ENCODE results near the gene CIAO2B. TPM values are rescaled to one million over a fixed set of nuclear protein-coding genes. Genes with fewer than 3 reads are reported as not detected.
A peak's percentile ranks its signal among the peaks of the same experiment; 100 is the strongest.
"Not testable (repeated sequence)": the region's sequence is repeated elsewhere in the genome, so short reads cannot be mapped to it uniquely, and the experiment has no call there.

CIAO2B gene
- total and polyA plus RNA-seq, 9 donors: 89.1 to 115 (median 94.2) TPM

- Histone ChIP-seq H3K4me3 (ENCODE audit: low read length) (no peak overlapping the region), H3K27ac (ENCODE audit: low read length) (no peak overlapping the region), H3K27me3 (ENCODE audit: control insufficient read depth, insufficient read depth, low read length) (peaks cover 6% of the 10 kb centered on the region), H3K9me3 (replicated peaks; ENCODE audit: control insufficient read depth, low read depth, low read length) (no peaks in the 10 kb centered on the region), H3K36me3 (ENCODE audit: control insufficient read depth, insufficient read depth, low read length) (peaks cover 61% of the 10 kb centered on the region), H3K4me1 (ENCODE audit: control insufficient read depth, insufficient read depth, low read length) (peaks cover 7% of the 10 kb centered on the region)
- 96% methylated on average over 5 of the region's 5 CpGs for WGBS (ENCODE audit: insufficient coverage)
- no peak for DNase-seq
Measured at GRCh38 chr16:66942981-66943380, 8.8 kb upstream of the CIAO2B start.

DNA sequence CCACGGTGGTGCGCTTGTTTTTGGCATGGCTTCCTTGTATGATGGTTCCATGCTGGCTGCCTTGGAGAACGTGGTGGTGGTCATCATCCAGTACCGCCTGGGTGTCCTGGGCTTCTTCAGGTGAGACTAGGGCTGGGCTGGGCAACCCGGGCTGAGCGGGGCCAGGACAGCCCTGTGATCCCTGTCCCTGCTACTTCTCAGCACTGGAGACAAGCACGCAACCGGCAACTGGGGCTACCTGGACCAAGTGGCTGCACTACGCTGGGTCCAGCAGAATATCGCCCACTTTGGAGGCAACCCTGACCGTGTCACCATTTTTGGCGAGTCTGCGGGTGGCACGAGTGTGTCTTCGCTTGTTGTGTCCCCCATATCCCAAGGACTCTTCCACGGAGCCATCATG lies 6.0 kb upstream of the CIAO2B start:
- Histone ChIP-seq H3K27ac (ENCODE audit: low read length) (no peak overlapping the region), H3K4me1 (ENCODE audit: control insufficient read depth, insufficient read depth, low read length) (peaks cover 13% of the 10 kb centered on the region), H3K4me3 (ENCODE audit: low read length) (no peak overlapping the region), H3K27me3 (ENCODE audit: control insufficient read depth, insufficient read depth, low read length) (no peaks in the 10 kb centered on the region), H3K9me3 (replicated peaks; ENCODE audit: control insufficient read depth, low read depth, low read length) (no peaks in the 10 kb centered on the region), H3K36me3 (ENCODE audit: control insufficient read depth, insufficient read depth, low read length) (peaks cover 69% of the 10 kb centered on the region)
- 97% methylated on average over 16 of the region's 16 CpGs for WGBS (ENCODE audit: insufficient coverage)
- DNase-seq: no peak

- Histone ChIP-seq H3K4me3 (ENCODE audit: low read length) (no peak overlapping the region), H3K9me3 (replicated peaks; ENCODE audit: control insufficient read depth, low read depth, low read length) (no peaks in the 10 kb centered on the region), H3K27me3 (ENCODE audit: control insufficient read depth, insufficient read depth, low read length) (no peaks in the 10 kb centered on the region), H3K36me3 (ENCODE audit: control insufficient read depth, insufficient read depth, low read length) (peaks cover 69% of the 10 kb centered on the region), H3K4me1 (ENCODE audit: control insufficient read depth, insufficient read depth, low read length) (peaks cover 17% of the 10 kb centered on the region), H3K27ac (ENCODE audit: low read length) (no peak overlapping the region)
- DNase-seq: no peak
Measured at GRCh38 chr16:66939366-66939765, 5.2 kb upstream of the CIAO2B start.

DNA sequence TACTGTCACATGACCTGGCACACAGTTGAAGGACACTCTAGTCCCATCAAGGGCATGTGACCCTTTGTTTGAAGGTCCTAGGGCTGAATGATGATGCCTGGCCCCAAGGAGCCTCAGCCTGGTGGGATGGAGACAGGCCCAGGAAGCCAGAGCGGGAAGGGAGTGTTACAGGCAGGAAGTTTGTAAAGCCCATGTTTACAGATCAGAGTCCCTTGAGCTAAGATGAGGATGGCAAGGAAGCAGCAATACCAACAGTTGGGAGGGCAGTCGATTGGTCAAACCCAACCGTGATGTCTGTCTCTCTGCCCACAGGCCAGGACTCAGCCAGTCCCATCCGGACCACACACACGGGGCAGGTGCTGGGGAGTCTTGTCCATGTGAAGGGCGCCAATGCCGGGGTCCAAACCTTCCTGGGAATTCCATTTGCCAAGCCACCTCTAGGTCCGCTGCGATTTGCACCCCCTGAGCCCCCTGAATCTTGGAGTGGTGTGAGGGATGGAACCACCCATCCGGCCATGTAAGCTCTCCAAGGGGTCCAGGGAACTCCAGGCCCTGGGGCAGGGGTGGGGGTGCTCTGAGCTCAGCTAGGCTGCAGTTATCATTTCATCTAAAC lies 3.6 kb upstream of the CIAO2B start:
- DNase-seq: no peak
- Histone ChIP-seq H3K27ac (ENCODE audit: low read length) (no peak overlapping the region), H3K36me3 (ENCODE audit: control insufficient read depth, insufficient read depth, low read length) (peaks cover 57% of the 10 kb centered on the region), H3K4me3 (ENCODE audit: low read length) (no peak overlapping the region), H3K4me1 (ENCODE audit: control insufficient read depth, insufficient read depth, low read length) (peaks cover 24% of the 10 kb centered on the region), H3K9me3 (replicated peaks; ENCODE audit: control insufficient read depth, low read depth, low read length) (no peaks in the 10 kb centered on the region), H3K27me3 (ENCODE audit: control insufficient read depth, insufficient read depth, low read length) (no peaks in the 10 kb centered on the region)
- 92% methylated on average over 9 of the region's 10 CpGs for WGBS (ENCODE audit: insufficient coverage)

DNA sequence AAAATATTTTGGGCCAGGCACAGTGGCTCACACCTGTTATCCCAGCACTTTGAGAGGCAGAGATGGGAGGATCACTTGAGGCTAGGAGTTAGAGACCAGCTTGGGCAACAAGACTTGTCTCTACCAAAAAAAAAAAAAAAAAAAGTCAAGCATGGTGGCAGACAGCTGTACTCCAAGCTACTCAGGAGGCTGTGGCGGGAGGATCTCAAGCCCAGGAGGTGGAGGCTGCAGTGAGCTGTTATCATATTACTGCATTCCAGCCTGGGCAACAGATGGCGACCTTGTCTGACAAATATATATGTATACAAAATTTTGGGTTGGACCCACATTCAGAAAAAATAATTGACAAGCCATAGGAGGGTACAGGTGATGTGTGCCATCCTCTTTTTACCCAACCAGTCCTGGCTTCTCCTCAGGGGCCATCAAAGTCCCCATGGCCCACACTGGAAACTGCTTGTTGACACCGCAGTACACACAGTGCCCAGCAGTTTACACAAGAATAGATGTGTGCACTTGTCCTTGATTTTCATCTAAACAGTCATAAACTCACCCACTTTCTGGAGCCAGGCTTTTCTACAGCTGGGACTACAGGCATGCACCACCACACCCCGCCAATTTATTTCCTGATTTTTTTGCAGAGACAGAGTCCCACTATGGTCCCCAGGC lies 2.8 kb upstream of the CIAO2B start:
- no peak overlapping the region for H3K27ac ChIP-seq (ENCODE audit: low read length)
- WGBS (ENCODE audit: insufficient coverage): 96% methylated on average over 2 of the region's 4 CpGs
- H3K4me3 ChIP-seq (ENCODE audit: low read length): no peak overlapping the region
- H3K36me3 ChIP-seq (ENCODE audit: control insufficient read depth, insufficient read depth, low read length): peaks cover 56% of the 10 kb centered on the region
- peaks cover 29% of the 10 kb centered on the region for H3K4me1 ChIP-seq (ENCODE audit: control insufficient read depth, insufficient read depth, low read length)
- no peaks in the 10 kb centered on the region for H3K9me3 ChIP-seq (replicated peaks; ENCODE audit: control insufficient read depth, low read depth, low read length)
- DNase-seq: no peak
- no peaks in the 10 kb centered on the region for H3K27me3 ChIP-seq (ENCODE audit: control insufficient read depth, insufficient read depth, low read length)

GRCh38 chr16:66936462-66936861 lies 2.3 kb upstream of the CIAO2B start:
- H3K4me1 ChIP-seq (ENCODE audit: control insufficient read depth, insufficient read depth, low read length): peaks cover 29% of the 10 kb centered on the region
- H3K4me3 ChIP-seq (ENCODE audit: low read length): no peak overlapping the region
- no peak for DNase-seq
- H3K9me3 ChIP-seq (replicated peaks; ENCODE audit: control insufficient read depth, low read depth, low read length): no peaks in the 10 kb centered on the region
- no peaks in the 10 kb centered on the region for H3K27me3 ChIP-seq (ENCODE audit: control insufficient read depth, insufficient read depth, low read length)
- H3K36me3 ChIP-seq (ENCODE audit: control insufficient read depth, insufficient read depth, low read length): peaks cover 55% of the 10 kb centered on the region
- 100% methylated on average over 3 of the region's 6 CpGs for WGBS (ENCODE audit: insufficient coverage)
- no peak overlapping the region for H3K27ac ChIP-seq (ENCODE audit: low read length)

DNA sequence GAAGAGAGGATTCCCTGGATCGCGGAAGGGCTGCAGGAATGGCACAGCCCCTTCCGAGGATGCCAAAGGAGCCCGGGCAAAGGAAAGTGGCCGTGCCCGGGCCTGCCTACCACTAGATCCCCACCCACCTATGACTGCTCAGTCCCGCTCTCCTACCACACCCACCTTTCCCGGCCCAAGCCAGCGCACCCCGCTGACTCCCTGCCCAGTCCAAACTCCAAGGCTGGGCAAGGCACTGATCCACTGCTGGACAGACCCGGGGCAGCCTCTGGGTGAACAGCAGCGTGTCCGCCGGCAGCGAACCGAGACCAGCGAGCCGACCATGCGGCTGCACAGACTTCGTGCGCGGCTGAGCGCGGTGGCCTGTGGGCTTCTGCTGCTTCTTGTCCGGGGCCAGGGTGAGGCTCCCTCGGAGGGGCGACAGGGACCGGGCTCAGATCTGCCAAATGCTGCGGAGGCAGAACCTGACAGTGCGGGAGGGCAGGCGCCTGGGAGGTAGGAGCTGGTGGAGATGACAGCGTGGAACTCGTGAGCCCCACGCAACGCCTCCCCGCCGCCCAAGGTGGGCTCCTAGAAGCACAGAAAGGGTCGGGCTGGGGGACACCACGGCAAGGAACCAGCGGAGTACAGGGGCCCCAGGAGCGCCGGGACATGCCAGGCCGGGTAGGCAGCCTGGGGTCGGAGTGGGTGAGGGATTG lies 1.3 kb upstream of the CIAO2B start, which contains the start of gene CES2:
TSS of gene CES2 (plus strand) at position 203 of the 698 bp plus-strand sequence. CDS start at position 323, 120 bp downstream.
- peak within 1 kb of the TSS; percentile 96 for H3K4me3 ChIP-seq (ENCODE audit: low read length)
- H3K27ac ChIP-seq (ENCODE audit: low read length): peak within 1 kb of the TSS; percentile 86
- H3K27me3 ChIP-seq (ENCODE audit: control insufficient read depth, insufficient read depth, low read length): no peaks in the 10 kb centered on the region
- H3K36me3 ChIP-seq (ENCODE audit: control insufficient read depth, insufficient read depth, low read length): peaks cover 49% of the 10 kb centered on the region
- WGBS (ENCODE audit: insufficient coverage): 23% methylated on average over 30 of the region's 44 CpGs
- no peaks in the 10 kb centered on the region for H3K9me3 ChIP-seq (replicated peaks; ENCODE audit: control insufficient read depth, low read depth, low read length)
- no peak for DNase-seq
- H3K4me1 ChIP-seq (ENCODE audit: control insufficient read depth, insufficient read depth, low read length): peaks cover 29% of the 10 kb centered on the region

DNA sequence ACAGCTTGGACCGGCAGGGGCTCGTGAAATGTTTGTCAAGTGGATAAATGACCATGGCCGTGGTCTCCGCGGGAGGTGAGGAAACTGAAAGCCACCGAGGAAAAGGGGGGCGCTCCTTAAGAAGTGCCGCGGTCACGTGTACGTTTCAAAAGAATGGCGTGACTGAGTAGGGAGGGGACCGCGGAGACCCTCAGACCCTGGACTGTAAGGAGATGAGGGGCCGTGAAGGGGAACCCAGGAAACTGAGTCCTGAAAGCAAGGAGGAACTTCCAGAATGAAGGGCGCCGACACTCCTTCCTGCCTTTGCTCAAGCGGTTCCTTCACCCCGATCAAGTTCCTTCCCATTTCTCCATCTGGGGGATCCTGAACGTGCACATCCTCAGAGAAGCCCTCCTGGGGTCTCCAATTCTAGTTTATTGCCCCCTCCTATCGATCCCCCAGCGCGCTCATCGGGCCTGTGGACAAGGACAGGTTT lies 674 bp upstream of the CIAO2B start:
- H3K36me3 ChIP-seq (ENCODE audit: control insufficient read depth, insufficient read depth, low read length): peaks cover 43% of the 10 kb centered on the region
- H3K4me3 ChIP-seq (ENCODE audit: low read length): peak overlapping the region; percentile 96
- not testable (repeated sequence) for H3K27me3 ChIP-seq (ENCODE audit: control insufficient read depth, insufficient read depth, low read length); H3K9me3 ChIP-seq (replicated peaks; ENCODE audit: control insufficient read depth, low read depth, low read length); DNase-seq
- peaks cover 29% of the 10 kb centered on the region for H3K4me1 ChIP-seq (ENCODE audit: control insufficient read depth, insufficient read depth, low read length)
- peak overlapping the region; percentile 86 for H3K27ac ChIP-seq (ENCODE audit: low read length)
- WGBS (ENCODE audit: insufficient coverage): 0% methylated on average over 4 of the region's 24 CpGs

GRCh38 chr16:66933776-66934137 lies 445 bp downstream of the CIAO2B start:
- peak overlapping the region; percentile 96 for H3K4me3 ChIP-seq (ENCODE audit: low read length)
- H3K27ac ChIP-seq (ENCODE audit: low read length): peak overlapping the region; percentile 86
- WGBS (ENCODE audit: insufficient coverage): 3% methylated on average over 6 of the region's 12 CpGs
- DNase-seq: no peak
- peaks cover 30% of the 10 kb centered on the region for H3K4me1 ChIP-seq (ENCODE audit: control insufficient read depth, insufficient read depth, low read length)
- H3K9me3 ChIP-seq (replicated peaks; ENCODE audit: control insufficient read depth, low read depth, low read length): no peaks in the 10 kb centered on the region
- no peaks in the 10 kb centered on the region for H3K27me3 ChIP-seq (ENCODE audit: control insufficient read depth, insufficient read depth, low read length)
- H3K36me3 ChIP-seq (ENCODE audit: control insufficient read depth, insufficient read depth, low read length): peaks cover 32% of the 10 kb centered on the region

- peaks cover 3% of the 10 kb centered on the region for H3K27me3 ChIP-seq (ENCODE audit: control insufficient read depth, insufficient read depth, low read length)
- 94% methylated on average over 3 of the region's 4 CpGs for WGBS (ENCODE audit: insufficient coverage)
- H3K36me3 ChIP-seq (ENCODE audit: control insufficient read depth, insufficient read depth, low read length): peaks cover 16% of the 10 kb centered on the region
- no peak for DNase-seq
- H3K4me3 ChIP-seq (ENCODE audit: low read length): no peak overlapping the region
- H3K4me1 ChIP-seq (ENCODE audit: control insufficient read depth, insufficient read depth, low read length): peaks cover 46% of the 10 kb centered on the region
- no peaks in the 10 kb centered on the region for H3K9me3 ChIP-seq (replicated peaks; ENCODE audit: control insufficient read depth, low read depth, low read length)
- H3K27ac ChIP-seq (ENCODE audit: low read length): no peak overlapping the region
Measured at GRCh38 chr16:66932076-66932475, 2.1 kb downstream of the CIAO2B start.
